ENCODE results near the gene RBFOX2. TPM values are rescaled to one million over a fixed set of nuclear protein-coding genes. Genes with fewer than 3 reads are reported as not detected.
"Not testable (repeated sequence)": the region's sequence is repeated elsewhere in the genome, so short reads cannot be mapped to it uniquely, and the experiment has no call there.

The RBFOX2 gene
- polyA plus RNA-seq (2013, experiment 1 of 2; ENCODE audit: insufficient read length) = 152 TPM
- 152 TPM for polyA plus RNA-seq (2013, experiment 2 of 2; ENCODE audit: insufficient read length)

GRCh38 chr22:36028646-36029405 is at the start of gene RBFOX2:
RBFOX2 (minus strand) TSS chr22:36028824; CDS start chr22:36028425, 399 bp downstream.
- peak; percentile 99 for DNase-seq

DNA sequence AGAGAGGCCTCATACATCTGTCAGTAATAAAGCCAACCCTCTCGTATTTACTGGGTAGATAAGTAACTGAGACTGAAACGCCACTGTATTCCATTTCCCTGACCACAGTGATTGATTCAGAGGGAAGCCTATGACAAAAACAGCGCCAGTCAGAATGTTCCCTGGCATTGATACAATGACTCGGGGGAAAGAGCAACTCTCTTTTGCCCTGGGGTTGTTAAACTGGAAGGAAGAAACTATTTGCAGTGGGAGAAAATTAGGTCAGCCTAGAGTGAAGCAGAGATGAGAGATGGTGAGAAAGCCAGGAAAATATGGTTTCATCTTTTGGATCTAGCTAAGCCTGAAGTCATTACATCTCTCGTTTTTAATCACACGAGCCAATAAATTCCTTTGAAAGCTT is 48.6 kb upstream of the RBFOX2 start:
- DNase-seq = peak; percentile 45

DNA sequence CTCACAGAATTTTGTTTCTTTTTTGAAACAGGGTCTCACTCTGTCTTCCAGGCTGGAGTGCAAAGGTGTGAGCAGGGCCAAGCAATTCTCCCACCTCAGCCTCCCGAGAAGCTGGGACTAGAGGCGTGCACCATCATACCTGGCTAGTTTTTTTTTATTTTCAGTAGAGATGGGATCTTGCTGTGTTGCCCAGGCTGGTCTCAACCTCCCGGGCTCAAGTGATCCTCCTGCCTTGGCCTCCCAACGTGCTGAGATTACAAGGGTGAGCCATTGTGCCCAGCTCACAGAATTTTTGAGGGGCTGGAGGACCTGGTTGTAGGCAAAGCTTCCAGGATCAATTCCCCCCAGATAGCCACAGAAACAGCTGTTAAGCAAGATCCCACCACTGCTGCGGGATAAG is 47.1 kb upstream of the RBFOX2 start:
- no peak for DNase-seq

GRCh38 chr22:36075230-36075629 is 46.6 kb upstream of the RBFOX2 start:
- no peak for DNase-seq

DNA sequence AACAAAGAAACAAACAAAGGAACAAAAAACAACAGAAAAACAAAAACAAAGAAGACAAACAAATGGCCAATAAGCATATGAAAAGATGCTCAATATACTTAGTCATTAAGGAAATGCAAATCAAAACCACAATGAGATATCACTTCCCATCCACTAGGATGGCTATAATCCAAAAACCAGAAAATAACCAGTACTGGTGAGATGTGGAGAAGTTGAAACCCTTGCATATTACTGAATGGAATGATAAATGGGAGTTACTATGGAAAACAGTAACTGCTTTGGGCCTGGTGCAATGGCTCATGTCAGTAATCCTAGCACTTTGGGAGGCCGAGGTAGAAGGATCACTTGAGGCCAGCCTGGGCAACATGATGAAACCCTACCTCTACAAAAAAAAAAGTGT is 44.9 kb upstream of the RBFOX2 start:
- DNase-seq = peak; percentile 59

DNA sequence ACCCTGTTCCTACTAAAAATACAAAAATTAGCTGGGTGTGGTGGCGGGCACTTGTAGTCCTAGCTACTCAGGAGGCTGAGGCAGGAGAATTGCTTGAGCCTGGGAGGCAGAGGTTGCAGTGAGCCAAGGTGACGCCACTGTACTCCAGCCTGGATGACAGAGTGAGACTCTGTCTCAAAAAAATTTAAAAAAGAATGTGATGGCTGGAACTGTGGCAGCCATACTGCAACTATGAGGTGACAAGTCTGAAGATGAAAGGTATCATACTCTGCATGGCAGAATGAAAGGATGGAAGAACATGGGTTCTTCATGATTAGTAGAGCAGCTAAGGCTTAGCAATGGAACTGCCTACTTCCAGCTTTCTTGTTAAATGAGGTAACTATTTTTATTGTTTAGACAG is 42.0 kb upstream of the RBFOX2 start:
- not testable (repeated sequence) for DNase-seq

GRCh38 chr22:36069368-36069767 is 40.7 kb upstream of the RBFOX2 start:
- DNase-seq = no peak

DNA sequence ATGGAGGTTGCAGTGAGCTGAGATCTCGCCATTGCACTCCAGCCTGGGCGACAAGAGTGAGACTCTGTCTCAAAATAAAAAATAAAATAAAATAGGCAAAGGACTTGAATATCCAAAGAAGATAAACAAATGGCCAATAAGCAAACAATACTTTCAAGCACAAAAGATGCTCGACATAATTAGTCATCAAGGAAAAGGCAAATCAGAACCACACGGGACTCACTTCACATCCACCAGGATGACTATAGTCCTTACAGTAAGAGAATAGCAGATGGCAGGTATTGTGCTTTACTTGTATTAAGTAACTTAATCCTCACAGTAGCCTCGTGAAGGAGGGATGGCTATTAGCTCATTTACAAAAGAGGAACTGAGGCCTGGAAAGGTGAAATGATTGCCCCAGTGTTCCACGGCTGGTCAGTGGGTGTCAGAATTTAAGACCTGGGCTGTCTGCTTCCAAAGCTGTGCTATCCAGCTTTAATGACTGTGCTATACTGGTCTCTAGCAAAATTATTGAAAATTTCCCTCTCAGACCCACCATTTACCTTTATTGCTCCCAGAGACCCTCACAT is 40.2 kb upstream of the RBFOX2 start:
- no peak for DNase-seq

- no peak for DNase-seq
These were observed 38.6 kb upstream of the RBFOX2 start for GRCh38 chr22:36067235-36067558.

- DNase-seq = peak; percentile 98
These were observed 37.3 kb upstream of the RBFOX2 start for GRCh38 chr22:36065775-36066544.

GRCh38 chr22:36065462-36065774 is 36.8 kb upstream of the RBFOX2 start:
- no peak for DNase-seq

GRCh38 chr22:36064358-36064757 is 35.7 kb upstream of the RBFOX2 start:
- no peak for DNase-seq

DNA sequence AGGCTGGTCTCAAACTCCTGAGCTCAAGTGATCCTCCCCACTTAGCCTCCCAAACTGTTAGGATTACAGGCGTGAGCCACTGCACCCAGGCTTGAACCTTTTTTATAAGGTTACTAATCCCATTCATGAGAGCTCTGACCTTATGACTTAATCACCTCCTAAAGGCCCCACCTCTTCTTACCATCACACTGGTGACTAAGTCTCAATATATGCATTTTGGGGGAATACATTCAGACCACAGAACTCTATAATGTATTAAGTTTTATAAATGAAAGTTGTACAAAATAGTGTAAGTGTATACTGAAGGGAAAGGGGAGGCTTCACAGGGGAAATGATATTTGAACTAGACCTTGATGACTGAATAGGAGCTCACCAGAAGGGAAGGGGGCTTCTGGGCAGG is 28.4 kb upstream of the RBFOX2 start:
- DNase-seq = peak; percentile 82

GRCh38 chr22:36055376-36056295 is 27.0 kb upstream of the RBFOX2 start:
- peak; percentile 75 for DNase-seq

DNA sequence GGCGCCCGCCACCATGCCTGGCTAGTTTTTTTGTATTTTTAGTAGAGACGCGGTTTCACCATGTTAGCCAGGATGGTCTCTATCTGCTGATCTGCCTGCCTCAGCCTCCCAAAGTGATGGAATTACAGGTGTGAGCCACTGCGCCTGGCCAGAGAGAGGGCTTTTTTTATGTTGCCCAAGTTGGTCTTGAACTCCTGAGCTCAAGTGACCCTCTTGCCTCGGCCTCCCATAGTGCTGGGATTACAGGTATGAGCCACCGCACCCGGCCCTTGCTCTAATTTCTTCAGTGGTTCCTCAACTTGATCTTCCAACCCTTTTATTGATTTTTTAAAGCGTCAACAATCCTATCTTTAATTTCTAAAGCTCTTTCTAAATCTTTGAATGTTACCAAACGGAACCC is 25.8 kb upstream of the RBFOX2 start:
- DNase-seq = not testable (repeated sequence)

DNA sequence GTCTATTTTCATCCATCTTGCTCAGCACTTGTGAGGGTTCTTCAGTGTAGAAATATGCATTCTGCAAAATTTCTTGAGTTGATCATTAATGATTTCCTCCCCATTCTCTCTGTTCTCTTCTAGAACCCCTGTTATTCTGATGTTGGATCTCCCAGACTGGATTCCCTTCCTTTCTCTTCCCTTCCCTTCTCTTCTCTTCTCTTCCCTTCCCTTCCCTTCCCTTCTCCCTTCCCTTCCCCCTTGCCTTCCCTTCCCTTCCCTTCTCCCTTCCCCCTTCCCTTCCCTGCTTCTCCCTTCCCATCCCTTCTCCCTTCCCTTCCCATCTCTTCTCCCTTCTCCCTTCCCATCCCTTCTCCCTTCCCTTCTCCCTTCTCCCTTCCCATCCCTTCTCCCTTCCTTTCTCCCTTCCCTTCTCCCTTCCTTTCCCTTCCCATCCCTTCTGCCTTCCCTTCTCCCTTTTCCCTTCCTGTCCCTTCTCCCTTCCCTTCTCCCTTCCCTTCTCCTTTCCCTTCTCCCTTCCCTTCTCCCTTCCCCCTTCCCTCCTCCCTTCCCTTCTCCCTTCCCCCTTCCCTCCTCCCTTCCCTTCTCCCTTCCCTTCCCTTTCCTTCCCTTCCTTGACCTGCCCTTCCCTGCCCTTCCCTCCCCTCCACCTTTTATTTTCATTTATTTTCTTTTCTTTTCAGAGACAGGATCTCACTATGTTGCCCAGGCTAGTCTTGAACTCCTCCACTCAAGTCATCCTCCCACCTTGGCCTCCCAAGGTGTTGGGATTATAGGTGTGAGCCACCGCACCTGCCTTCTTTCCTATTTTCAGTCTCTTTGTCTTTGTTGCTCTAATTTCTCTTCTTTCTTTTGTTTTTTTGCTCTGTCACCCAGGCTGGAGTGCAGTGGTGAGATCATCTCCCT is 24.9 kb upstream of the RBFOX2 start:
- no peak for DNase-seq

DNA sequence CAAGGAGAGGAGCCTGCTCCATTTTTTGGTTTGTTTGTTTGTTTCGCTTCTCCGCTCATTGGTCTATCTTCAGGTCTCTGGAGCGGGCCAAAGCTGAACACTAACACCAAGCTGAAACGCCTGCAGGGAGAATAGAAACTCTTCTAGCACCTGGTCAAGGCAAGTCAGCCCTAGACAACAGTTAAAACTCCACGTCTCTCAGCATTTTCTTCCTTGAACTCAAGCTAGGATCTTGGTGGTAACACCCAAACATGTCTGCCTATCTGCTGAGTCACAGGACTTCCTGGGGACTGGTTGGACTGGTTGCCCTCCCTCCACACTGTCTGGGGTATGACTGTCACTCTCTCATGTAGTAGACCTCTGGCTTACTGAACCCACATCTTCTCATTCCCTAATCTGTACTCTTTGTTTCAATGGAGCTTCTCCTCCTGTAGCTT is 23.9 kb upstream of the RBFOX2 start:
- peak; percentile 86 for DNase-seq

DNA sequence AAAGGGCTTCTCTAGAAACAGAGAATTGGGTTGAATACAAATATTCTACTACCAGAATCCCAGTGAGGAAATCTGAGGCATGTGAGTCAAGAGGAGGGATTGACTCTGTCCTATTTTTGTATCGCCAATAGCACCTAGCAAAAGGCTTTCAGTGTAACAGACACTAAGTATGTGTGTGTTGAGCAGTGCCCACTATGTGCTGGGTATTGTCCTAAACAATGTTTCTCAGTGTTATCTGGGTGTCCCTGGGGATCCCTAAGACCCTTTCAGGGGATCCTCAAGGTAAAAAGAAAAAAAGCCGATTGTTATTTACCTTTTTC is 21.0 kb upstream of the RBFOX2 start:
- DNase-seq = no peak

GRCh38 chr22:36048911-36049677 is 20.5 kb upstream of the RBFOX2 start:
- peak; percentile 48 for DNase-seq

DNA sequence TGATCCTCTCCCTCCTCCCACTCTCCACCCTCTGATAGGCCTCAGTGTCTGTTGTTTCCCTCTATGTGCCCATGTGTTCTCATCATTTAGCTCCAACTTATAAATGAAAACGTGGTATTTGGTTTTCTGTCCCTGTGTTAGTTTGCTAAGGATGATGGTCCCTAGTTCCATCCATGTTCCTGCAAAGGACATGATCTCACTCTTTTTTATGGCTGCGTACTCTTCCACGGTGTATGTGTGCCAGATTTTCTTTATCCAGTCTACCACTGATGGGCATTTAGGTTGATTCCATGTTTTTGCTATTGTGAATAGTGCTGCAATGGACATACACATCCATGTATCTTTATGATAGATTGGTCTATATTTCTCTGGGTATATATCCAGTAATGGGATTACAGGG is 15.9 kb upstream of the RBFOX2 start:
- not testable (repeated sequence) for DNase-seq

DNA sequence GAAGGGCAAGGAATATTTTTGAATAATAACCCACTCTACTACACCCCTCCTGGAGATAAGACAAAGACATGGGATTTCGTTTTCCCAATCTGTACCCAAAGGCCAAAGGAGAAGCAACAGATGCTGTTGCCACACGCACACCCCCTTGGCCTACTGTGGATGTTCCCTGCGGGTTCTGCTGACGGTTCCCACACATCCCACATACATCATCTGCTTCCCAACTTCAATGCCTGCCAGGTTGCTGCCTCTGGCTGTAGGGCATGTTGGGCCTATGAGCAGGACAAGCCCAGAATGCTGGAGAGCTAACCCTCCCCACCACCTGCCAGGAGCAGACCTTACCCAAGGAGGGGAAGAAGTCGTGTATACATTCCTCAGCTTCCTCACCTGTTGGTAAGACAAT is 13.6 kb upstream of the RBFOX2 start:
- no peak for DNase-seq
